ENCODE data around the gene PARD3B. TPM values are rescaled to one million over a fixed set of nuclear protein-coding genes. Genes with fewer than 3 reads are reported as not detected.

Gene PARD3B
- total RNA-seq, 4 donors from 2014 or later = 32.6 to 65.7 (median 38.6) TPM

DNA sequence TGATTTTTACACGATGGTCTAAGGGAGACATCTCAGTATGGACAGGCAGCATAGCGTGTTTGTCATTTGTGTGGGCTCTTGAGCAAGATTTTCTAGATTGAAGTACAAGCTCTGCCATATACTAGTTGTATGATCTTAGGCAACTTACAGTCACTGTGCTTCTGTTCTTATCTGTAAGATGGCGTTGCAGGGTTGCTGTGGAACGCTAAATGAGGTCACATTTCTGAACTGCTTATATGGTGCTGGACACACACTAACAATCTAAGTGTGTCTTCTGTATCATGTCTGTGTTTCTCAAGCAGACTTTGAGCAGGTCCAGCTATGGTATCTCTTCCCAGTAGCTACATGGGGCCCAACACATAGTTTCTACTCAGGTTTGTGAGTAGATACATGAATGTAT, 29.2 kb downstream of the PARD3B start:
- intact Hi-C loops (cut with DNase I; ENCODE audit: low total_unique reads) = no loop called here
- H3K9me3 ChIP-seq = no peaks in the 10 kb centered on the region
- H3K36me3 ChIP-seq = no peaks in the 10 kb centered on the region
- WGBS, 2 donors (ENCODE audit: low coverage in 1 of 2) = 84 to 100% methylated on average over 1 to 4 of the region's 4 CpGs
- H3K4me1 ChIP-seq = peaks cover 0 to 11% (median 0%) of the 10 kb centered on the region in 4 donors
- no peak overlapping the region for H3K27ac ChIP-seq
- in situ Hi-C loops (cut with MboI; ENCODE audit: low pct_ligation_motif_present in 1 of 4, low pct_unique_long_range_greater_than_20kb in 1 of 4, low sequenced_read_pairs in 3 of 4) = no loop called here
- TF ChIP-seq POLR2A (IDR thresholded peaks at IDR 0.05) (no peak), EP300 (IDR thresholded peaks at IDR 0.05; ENCODE audit: low read depth) (no peak), CTCF (IDR thresholded peaks at IDR 0.05) (no peak), POLR2AphosphoS5 (IDR thresholded peaks at IDR 0.05) (no peak)
- H3K4me3 ChIP-seq = no peak overlapping the region
- DNase-seq = no peak
- H3K27me3 ChIP-seq = no peaks in the 10 kb centered on the region

DNA sequence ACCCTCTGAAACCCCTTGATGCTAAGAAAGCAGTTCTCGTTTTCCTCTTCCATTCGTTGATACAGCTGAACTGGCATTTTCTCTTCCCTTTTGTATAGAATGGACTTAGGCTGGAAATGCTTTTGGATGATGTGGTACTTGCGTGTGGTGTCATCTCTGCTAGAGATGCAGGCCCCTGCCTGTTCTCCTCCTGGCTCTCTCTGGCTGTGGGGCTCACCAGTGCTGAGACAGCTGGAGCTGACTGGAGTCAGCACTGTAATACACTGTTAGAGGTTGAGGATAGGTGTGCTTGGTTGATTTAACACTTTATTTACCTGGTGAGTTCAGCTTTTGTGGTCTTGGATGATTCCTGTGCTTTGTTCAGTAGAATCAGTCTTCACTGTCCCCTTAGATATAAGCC, 30.2 kb downstream of the PARD3B start:
- no peak for DNase-seq
- Histone ChIP-seq H3K4me3 (no peak overlapping the region), H3K27ac (no peak overlapping the region), H3K4me1 (peaks cover 0 to 5% (median 0%) of the 10 kb centered on the region in 4 donors), H3K27me3 (no peaks in the 10 kb centered on the region), H3K36me3 (no peaks in the 10 kb centered on the region), H3K9me3 (no peaks in the 10 kb centered on the region)
- 73 to 87% methylated on average over 2 to 3 of the region's 3 CpGs for WGBS, 2 donors (ENCODE audit: low coverage in 1 of 2)
- TF ChIP-seq POLR2A (IDR thresholded peaks at IDR 0.05) (no peak), EP300 (IDR thresholded peaks at IDR 0.05; ENCODE audit: low read depth) (no peak), CTCF (IDR thresholded peaks at IDR 0.05) (no peak), POLR2AphosphoS5 (IDR thresholded peaks at IDR 0.05) (no peak)
- intact Hi-C loops (cut with DNase I; ENCODE audit: low total_unique reads) (no loop called here), in situ Hi-C loops (cut with MboI; ENCODE audit: low pct_ligation_motif_present in 1 of 4, low pct_unique_long_range_greater_than_20kb in 1 of 4, low sequenced_read_pairs in 3 of 4) (no loop called here)

DNA sequence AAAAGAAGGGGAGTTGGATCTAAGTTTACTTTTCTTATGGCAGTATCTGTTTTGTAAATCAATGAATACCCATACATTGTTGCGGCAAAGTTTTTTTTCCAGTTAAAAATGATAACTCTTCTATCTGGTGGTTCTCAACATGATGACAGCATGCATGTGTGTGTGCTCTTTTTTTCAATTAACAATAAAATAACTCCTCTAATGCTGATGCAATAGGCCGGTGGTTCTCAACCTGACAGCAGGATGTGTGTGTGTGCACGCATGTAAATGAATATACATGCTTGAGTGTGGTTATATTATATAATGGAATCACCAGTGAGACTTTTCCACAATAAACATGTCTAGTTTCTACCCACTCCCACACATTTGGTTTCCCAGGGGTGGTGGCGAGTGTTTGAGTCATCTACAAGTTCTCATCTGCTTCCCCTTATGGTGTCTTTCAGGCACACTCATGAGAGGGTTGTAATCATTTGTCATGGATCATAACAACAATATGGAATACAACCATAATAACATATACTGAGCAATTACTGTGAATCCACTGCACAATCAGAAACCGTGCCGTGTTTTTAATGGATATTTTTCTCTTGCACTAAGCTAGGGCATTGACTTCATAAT, 31.2 kb downstream of the PARD3B start:
- in situ Hi-C loops (cut with MboI; ENCODE audit: low pct_ligation_motif_present in 1 of 4, low pct_unique_long_range_greater_than_20kb in 1 of 4, low sequenced_read_pairs in 3 of 4) (no loop called here), intact Hi-C loops (cut with DNase I; ENCODE audit: low total_unique reads) (no loop called here)
- H3K9me3 ChIP-seq = no peaks in the 10 kb centered on the region
- no peak overlapping the region for H3K4me3 ChIP-seq
- H3K36me3 ChIP-seq = no peaks in the 10 kb centered on the region
- H3K4me1 ChIP-seq = no peaks in the 10 kb centered on the region
- no peak for TF ChIP-seq POLR2A (IDR thresholded peaks at IDR 0.05)
- H3K27ac ChIP-seq = no peak overlapping the region
- no peaks in the 10 kb centered on the region for H3K27me3 ChIP-seq
- no peak for DNase-seq
- 91 to 94% methylated on average over 2 to 6 of the region's 6 CpGs for WGBS, 2 donors (ENCODE audit: low coverage in 1 of 2)

DNA sequence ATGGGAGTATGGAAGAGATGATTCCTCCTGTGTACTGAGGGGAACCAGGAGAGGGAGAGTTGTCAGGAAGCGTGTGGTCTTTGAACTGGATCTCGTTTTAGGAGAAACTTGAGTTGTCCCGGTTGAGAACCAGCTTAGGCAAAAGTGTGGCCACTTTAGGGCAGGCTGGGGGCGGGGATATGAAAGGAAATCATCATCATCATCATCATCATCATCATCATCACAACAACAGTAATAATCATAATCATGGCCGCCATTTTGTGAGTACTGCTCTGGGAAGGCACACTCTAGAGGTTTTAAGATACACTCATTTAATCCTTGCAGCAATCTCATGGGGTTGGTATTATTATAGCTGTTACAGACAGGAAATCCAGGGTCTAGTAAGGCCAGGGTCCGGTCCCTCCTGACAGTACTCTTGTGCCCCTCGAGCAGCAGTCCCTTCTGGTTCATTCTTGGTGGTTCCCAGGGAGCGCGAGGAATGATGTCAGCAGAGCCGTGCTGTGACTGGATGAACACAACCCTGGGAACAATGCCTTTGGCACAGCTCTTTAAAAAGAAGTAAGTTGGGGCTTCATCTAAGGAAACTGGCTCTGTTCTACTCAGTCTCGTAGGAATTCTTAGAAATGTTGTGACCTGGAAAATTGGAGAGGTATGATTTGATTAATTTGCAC, 33.8 kb downstream of the PARD3B start:
- intact Hi-C loops (cut with DNase I; ENCODE audit: low total_unique reads) = no loop called here
- no peak for DNase-seq
- Histone ChIP-seq H3K4me1 (no peaks in the 10 kb centered on the region), H3K36me3 (no peaks in the 10 kb centered on the region), H3K9me3 (no peaks in the 10 kb centered on the region), H3K27me3 (no peaks in the 10 kb centered on the region), H3K4me3 (no peak overlapping the region), H3K27ac (no peak overlapping the region)
- WGBS, 2 donors (ENCODE audit: low coverage in 1 of 2) = 88 to 90% methylated on average over 5 to 11 of the region's 11 CpGs
- in situ Hi-C loops (cut with MboI; ENCODE audit: low pct_ligation_motif_present in 1 of 4, low pct_unique_long_range_greater_than_20kb in 1 of 4, low sequenced_read_pairs in 3 of 4) = no loop called here
- TF ChIP-seq EP300 (IDR thresholded peaks at IDR 0.05; ENCODE audit: low read depth) (no peak), POLR2AphosphoS5 (IDR thresholded peaks at IDR 0.05) (no peak), POLR2A (IDR thresholded peaks at IDR 0.05) (no peak), CTCF (IDR thresholded peaks at IDR 0.05) (no peak)

All from transverse colon (tissue), 4 donors.